NCI-H345 treated with DMSO at 0.1 percent for 48 hours (cell line): Measurements from ENCODE around the gene ARHGAP45.

Source experiments
- DNase-seq: peaks from one replicate; lab custom pipeline; 2025; ENCODE audit not compliant: unreplicated experiment; lab: John Stamatoyannopoulos, UW

The ARHGAP45 gene

DNA sequence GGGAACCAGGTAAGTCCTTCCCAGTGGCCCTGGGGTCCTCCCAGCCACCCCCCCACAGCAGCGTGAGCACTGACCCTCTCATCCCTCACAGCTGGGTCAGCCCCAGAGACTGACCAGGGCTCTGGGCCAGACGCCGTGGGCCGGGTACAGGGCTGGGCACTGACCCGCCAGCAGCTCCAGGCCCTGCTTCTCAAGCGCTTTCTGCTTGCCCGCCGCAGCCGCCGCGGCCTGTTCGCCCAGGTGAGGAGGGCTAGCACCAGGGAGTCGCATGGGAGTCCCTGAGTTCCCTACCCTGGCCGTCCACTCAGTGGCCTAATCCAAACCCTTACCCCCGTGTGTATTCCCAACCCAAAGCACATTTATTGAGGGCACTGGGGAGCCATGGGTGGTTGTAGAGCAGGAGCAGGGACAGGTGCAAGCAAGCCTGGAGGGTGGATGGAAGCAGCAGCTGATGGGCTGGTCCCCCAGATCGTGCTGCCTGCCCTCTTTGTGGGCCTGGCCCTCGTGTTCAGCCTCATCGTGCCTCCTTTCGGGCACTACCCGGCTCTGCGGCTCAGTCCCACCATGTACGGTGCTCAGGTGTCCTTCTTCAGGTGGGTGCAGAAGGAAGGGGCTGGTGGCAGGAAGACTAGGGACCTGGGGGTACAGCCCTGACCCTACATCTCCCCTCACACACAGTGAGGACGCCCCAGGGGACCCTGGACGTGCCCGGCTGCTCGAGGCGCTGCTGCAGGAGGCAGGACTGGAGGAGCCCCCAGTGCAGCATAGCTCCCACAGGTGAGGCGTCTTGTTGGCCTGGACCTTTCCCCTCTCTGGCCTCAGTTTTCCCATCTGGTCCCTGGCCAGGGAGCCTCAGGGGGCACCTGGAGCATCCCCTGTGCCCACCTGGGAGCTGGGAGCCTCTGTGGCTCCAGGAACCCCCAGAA is 12.6 kb upstream of the ARHGAP45 start:
- DNase-seq: no peak

DNA sequence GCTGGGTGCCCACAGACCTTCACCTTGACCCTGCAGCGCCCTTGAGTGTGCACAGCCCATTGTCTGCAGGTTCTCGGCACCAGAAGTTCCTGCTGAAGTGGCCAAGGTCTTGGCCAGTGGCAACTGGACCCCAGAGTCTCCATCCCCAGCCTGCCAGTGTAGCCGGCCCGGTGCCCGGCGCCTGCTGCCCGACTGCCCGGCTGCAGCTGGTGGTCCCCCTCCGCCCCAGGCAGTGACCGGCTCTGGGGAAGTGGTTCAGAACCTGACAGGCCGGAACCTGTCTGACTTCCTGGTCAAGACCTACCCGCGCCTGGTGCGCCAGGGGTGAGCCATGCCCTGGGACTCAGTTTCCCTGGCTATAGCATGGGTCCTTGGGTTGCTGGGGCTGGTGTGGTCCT is 11.9 kb upstream of the ARHGAP45 start:
- no peak for DNase-seq

- no peak for DNase-seq
These were observed 10.9 kb upstream of the ARHGAP45 start for GRCh38 chr19:1055886-1056620.

DNA sequence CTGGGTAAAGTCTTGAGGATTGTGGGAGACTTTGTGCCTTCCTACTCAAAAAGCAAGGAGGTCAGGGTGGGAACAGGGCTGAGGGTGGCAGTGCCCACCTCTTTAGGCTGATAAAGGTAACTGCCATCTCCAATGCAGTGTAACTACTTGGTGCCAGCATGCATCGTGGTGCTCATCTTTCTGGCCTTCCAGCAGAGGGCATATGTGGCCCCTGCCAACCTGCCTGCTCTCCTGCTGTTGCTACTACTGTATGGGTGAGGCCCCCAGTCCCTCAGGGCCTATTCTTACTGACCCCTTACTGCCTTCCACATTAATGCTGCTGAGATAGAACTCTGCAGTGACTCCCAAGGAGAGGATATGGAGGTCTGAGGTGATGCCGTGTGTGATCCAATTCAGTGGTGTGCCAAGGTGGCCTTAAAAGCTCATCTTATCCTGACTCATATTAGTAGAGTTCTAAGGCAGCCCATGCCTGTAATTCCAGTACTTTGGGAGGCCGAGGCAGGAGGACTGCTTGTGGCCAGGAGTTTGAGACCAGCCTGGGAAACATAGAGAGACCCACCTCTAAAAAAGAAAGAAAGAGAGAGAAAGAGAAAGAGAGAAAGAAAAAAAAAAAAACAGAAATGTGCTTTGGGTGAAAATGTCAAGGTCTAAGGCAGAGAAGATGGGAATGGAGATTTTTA is 9.7 kb upstream of the ARHGAP45 start:
- DNase-seq: peak; percentile 8

DNA sequence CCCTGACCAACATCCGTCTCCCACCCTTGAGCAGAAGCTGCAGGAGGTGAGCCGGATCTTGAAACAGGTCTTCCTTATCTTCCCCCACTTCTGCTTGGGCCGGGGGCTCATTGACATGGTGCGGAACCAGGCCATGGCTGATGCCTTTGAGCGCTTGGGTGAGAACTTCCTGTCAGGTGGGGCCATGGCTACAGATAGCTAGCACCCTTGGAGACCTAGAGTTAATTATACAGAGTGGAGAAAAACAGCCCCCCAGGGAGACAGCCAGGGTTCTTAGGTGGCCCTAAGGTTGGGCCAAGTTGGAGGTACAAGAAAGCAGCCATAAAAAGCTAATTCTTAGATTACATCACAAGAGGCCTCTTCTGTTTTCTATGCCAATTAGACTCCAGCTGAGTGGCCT is 8.9 kb upstream of the ARHGAP45 start:
- DNase-seq: no peak

DNA sequence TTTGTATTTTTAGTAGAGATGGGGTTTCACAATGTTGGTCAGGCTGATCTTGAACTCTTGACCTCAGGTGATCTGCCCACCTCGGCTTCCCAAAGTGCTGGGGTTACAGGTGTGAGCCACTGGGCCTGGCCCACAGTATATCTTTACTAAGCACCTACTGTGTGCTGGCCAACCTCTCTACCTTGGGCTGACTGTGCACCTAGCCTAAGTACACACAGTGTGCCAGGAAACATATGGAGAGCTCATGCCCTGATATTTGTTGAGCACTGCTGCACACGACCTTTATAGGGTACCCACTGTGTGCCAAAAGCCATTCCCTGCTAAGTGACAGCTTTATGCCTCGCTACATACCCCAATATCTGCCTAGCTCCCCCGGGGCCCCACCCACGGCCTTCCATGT is 6.3 kb upstream of the ARHGAP45 start:
- no peak for DNase-seq

- DNase-seq: no peak
These were observed 5.0 kb upstream of the ARHGAP45 start for GRCh38 chr19:1061987-1062386.

GRCh38 chr19:1062387-1063029 is 4.5 kb upstream of the ARHGAP45 start:
- DNase-seq: no peak

DNA sequence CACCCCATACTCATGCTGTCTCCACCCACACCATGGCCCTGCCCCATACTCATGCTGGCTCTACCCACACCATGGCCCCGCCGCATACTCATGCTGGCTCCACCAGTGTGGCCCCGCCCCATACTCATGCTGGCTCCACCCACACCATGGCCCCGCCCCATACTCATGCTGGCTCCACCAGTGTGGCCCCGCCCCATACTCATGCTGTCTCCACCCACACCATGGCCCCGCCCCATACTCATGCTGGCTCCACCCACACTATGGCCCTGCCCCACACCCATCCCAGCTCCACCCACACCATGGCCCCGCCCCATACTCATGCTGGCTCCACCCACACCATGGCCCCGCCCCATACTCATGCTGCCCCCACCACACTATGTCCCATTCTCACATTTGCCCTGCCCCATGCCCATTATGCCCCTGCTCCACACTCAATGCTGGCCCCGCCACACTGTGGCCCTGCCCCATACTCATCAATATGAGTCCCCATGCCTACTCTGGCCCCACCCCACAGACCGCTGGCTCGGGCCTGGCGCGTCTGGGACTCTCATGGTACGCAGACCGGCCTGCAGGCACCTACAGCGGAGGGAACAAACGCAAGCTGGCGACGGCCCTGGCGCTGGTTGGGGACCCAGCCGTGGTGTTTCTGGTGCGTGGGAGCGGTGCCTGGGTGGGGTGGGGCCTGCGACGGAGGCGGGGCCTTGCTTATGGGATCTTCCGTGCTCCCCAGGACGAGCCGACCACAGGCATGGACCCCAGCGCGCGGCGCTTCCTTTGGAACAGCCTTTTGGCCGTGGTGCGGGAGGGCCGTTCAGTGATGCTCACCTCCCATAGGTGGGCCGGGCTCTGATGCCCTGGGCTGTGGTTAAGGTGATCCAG is 3.7 kb upstream of the ARHGAP45 start:
- no peak for DNase-seq

DNA sequence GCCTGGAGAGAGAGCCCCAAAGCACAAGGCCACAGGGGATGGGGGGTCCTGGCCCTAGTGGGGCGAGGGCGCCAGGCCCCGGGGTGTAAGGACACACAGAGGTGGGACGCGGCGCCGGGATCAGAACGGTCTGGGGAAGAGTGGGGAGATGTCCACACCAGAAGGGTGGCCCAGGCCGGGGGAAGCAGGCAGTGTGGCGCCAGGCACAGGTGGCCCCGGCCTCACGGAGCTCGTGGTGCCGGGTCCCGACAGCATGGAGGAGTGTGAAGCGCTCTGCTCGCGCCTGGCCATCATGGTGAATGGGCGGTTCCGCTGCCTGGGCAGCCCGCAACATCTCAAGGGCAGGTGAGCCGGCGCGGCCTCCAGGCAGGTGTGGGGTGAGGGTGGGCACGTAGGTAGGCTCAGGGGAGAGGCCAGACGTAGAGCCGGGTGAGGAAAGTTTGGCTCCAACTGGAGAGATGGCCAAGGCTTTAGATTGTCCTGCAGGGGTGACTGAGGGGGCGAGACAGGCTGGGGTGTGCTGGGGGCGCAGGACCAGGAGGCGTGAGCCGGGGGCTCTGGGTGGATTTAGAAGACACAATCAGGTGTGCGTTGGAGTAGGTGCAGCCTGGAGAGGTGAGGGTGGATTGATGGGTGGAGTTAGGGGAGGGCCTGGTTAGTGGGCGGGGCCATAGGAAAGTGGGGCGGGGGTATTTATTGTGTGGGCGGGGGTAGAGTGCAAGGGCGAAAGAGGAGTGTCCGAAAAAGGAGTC is 2.9 kb upstream of the ARHGAP45 start:
- no peak for DNase-seq

DNA sequence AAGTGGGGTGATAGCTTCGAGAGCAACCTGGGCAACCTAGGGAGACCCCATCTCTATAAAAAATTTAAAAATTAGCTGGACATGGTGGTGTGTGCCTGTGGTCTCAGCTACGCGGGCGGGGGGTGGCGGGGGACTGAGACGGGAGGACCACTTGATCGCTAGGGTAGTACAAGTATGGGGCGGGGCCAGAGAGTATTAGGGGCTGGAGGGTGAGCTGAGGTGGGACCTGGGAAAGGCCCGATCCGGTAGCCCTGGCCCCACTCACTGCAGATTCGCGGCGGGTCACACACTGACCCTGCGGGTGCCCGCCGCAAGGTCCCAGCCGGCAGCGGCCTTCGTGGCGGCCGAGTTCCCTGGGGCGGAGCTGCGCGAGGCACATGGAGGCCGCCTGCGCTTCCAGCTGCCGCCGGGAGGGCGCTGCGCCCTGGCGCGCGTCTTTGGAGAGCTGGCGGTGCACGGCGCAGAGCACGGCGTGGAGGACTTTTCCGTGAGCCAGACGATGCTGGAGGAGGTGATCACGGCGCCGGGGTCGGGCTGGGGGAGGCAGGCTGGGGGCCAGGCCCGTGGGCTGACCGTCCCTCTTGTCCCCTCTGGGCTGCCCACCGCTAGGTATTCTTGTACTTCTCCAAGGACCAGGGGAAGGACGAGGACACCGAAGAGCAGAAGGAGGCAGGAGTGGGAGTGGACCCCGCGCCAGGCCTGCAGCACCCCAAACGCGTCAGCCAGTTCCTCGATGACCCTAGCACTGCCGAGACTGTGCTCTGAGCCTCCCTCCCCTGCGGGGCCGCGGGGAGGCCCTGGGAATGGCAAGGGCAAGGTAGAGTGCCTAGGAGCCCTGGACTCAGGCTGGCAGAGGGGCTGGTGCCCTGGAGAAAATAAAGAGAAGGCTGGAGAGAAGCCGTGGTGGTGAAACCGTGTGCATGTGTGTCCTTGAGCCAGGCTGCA is 2.0 kb upstream of the ARHGAP45 start:
- DNase-seq: no peak

DNA sequence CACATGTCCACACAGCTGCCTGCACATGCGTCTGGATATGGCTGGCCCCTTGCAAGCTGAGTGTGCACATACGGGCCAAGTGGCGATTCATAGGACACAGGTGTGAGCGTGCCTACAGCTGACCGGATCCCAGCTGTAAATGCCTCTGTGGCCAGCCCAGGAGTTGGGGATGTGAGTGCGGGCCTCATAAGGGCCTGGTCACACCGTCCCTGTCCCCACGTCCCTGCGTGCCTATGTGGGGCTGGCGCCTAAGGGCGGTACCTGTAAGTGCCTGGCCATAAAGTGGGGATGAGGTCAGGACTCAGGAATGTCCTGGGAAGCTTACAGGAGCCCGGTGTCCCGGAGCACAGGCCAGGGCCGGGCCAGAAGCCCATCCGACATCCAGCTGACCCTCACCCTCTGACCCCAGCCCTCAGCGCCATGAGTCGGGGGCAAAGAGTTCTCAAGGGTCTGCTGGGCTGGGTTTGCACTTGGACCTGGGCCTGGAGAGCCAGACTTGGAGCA is 1.3 kb upstream of the ARHGAP45 start:
- DNase-seq: no peak

- no peak for DNase-seq
These were observed 668 bp upstream of the ARHGAP45 start for GRCh38 chr19:1066251-1066747.

GRCh38 chr19:1067341-1067957 is 482 bp downstream of the ARHGAP45 start:
- DNase-seq: no peak

DNA sequence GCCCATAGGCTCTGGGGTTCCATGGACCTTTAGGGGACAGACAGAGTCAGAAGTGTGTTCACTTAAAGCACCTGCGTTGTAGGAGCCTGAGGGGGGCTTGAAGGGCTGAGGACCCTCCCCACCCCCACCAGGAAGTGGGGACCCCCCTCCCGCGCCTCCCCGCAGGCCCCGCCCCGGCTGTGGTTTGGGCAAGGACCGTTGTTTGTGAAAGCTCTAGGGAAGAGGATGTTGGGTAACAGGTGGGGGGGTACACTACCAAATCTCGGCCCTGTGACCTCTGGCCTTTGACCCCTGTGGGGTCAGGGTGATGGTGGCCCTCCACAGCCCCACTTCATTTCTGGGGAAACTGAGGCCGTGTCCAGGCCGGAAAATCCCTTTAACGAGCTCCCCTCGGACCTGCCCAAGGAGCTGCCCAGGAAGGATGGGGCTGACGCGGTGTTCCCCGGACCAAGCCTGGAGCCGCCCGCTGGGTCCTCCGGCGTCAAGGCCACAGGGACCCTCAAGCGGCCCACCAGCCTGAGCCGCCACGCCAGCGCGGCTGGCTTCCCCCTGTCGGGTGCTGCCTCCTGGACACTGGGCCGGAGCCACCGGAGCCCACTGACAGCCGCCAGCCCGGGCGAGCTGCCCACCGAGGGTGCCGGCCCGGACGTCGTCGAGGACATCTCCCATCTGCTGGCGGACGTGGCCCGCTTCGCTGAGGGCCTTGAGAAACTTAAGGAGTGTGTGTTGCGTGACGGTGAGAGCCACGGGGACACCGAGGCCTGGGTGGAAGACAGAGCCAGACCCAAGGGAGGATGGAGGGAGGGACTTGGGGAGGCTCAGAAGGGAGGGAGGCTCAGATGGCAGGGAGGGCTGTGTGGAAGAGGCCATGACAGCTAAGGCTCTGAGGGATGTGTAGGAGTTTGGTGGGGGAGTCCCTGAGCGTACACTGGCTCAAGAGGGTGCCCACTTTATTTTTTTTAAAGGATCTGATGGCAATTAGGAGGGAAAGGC is 1.3 kb downstream of the ARHGAP45 start:
- no peak for DNase-seq

DNA sequence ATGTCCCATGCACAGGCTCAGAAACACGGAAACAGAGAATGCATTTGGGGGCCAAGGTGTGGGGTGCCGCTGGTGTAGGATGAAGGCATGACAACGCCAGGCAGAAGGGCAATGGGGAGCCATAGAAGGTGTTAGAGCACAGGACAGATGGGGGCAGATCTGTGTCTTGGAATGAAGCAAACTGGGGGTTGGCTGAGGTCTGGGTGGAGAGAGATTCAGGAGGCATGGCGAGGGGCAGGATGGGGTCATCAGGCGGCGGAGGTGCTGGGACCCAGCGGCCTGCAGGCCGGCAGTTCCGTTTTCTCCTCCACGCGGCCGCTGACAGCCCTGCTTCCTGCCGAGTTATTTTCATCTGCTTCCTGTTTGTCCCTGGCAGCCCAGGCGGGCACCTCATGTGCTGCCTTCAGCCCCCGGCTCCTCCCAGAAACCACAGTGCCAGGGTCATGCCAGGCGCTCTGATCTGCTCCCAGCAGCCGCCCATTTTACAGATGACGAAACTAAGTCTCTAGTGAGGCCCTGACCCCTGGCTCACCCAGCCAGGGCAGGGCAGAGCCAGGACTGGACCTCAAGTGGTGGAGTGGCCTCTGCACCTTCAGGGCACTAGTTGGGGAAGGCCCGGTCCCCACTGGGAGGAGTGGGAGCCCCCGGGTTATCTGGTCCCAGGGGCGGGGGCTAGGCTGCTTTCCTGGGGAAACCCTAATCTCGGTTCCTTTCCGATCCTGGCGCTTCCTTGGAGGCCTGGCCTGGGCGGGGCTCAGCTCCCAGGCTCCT is 2.2 kb downstream of the ARHGAP45 start:
- DNase-seq: no peak
